PFSK-1 (cell line): ENCODE data around the gene WDR81.

Source experiments
- FOXP2 ChIP-seq: optimal IDR thresholded peaks from 2 replicates; pipeline ENCODE3; 2011; ENCODE audit warnings: borderline replicate concordance, control low read depth, inconsistent platforms; ENCODE audit not compliant: insufficient read depth; ENCODE audit errors: extremely low read length, extremely low read depth
- POLR2AphosphoS5 ChIP-seq: IDR thresholded peaks from 2 replicates; pipeline ENCODE4 v1.6.1; 2012; ENCODE audit warnings: low read depth, mild to moderate bottlenecking, control low read depth, low read length, moderate library complexity
- SIN3A ChIP-seq: IDR thresholded peaks from 2 replicates; pipeline ENCODE4 v1.6.1; 2012; ENCODE audit warnings: mild to moderate bottlenecking, low read length, moderate library complexity, borderline replicate concordance; ENCODE audit not compliant: insufficient read depth
- TAF1 ChIP-seq: IDR thresholded peaks from 2 replicates; pipeline ENCODE4 v1.6.1; 2012; ENCODE audit warnings: low read length, control low read depth, borderline replicate concordance; ENCODE audit not compliant: insufficient read depth
- TF ChIP-seq, protein P1 (sequence below), 2 experiments: IDR thresholded peaks; 2 replicates each; pipeline versions ENCODE4 v1.6.1 to v1.8.0; 2011 to 2012; ENCODE audit warnings: low read depth in 2 of 2, low read length in 2 of 2, control low read depth in 1 of 2, inconsistent platforms in 1 of 2, mild to moderate bottlenecking in 1 of 2, moderate library complexity in 1 of 2; ENCODE audit not compliant: insufficient read depth in 1 of 2

DNA sequence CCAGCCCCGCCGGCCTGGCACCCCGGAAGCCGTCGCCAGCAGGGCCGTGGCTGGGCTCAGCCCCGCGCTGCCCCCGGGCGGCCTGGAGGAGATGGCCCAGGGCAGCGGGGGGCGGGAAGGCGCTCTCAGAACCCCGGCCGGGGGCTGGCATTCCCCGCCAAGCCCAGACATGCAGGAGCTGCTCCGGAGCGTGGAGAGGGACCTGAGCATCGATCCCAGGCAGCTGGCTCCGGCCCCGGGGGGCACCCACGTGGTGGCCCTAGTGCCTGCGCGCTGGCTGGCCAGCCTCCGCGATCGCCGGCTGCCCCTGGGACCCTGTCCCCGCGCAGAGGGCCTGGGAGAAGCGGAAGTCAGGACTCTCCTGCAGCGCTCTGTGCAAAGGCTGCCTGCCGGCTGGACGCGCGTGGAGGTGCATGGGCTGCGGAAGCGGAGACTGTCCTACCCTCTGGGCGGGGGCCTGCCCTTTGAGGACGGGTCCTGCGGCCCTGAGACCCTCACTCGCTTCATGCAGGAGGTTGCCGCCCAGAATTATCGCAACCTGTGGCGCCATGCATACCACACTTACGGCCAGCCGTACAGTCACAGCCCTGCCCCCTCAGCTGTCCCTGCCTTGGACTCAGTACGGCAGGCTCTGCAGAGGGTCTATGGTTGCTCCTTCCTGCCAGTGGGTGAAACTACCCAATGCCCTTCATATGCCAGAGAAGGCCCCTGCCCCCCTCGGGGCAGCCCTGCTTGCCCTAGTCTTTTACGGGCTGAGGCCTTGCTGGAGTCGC lies 551 bp downstream of the WDR81 start:
- TF ChIP-seq TAF1 (no peak), POLR2AphosphoS5 (no peak), FOXP2 (no peak), SIN3A (no peak)
- TF ChIP-seq, protein P1, sequence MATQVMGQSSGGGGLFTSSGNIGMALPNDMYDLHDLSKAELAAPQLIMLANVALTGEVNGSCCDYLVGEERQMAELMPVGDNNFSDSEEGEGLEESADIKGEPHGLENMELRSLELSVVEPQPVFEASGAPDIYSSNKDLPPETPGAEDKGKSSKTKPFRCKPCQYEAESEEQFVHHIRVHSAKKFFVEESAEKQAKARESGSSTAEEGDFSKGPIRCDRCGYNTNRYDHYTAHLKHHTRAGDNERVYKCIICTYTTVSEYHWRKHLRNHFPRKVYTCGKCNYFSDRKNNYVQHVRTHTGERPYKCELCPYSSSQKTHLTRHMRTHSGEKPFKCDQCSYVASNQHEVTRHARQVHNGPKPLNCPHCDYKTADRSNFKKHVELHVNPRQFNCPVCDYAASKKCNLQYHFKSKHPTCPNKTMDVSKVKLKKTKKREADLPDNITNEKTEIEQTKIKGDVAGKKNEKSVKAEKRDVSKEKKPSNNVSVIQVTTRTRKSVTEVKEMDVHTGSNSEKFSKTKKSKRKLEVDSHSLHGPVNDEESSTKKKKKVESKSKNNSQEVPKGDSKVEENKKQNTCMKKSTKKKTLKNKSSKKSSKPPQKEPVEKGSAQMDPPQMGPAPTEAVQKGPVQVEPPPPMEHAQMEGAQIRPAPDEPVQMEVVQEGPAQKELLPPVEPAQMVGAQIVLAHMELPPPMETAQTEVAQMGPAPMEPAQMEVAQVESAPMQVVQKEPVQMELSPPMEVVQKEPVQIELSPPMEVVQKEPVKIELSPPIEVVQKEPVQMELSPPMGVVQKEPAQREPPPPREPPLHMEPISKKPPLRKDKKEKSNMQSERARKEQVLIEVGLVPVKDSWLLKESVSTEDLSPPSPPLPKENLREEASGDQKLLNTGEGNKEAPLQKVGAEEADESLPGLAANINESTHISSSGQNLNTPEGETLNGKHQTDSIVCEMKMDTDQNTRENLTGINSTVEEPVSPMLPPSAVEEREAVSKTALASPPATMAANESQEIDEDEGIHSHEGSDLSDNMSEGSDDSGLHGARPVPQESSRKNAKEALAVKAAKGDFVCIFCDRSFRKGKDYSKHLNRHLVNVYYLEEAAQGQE (IDR thresholded peaks at IDR 0.05; ENCODE audit: insufficient read depth in 1 of 2, low read depth in 2 of 2, low read length in 2 of 2), result no peak
